ENCODE results near the gene SH2D3A. TPM values are rescaled to one million over a fixed set of nuclear protein-coding genes. Genes with fewer than 3 reads are reported as not detected.

The SH2D3A gene
- total and polyA plus RNA-seq, 2 of the 8 experiments (the other 6 are each of a cell fraction or from before 2014, with no cell fraction given): 14.5 to 22.1 TPM

DNA sequence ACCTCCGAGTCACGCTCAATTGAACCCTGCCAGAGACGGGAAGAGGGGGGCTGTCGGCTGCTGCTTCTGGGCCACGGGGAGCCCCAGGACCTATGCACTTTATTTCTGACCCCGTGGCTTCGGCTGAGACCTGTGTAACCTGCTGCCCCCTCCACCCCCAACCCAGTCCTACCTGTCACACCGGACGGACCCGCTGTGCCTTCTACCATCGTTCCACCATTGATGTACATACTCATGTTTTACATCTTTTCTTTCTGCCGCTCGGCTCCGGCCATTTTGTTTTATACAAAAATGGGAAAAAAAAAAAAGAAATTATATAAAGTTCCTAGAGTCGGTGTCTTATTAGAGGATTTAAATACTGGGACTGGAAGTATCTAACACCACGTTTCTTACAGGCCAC lies 16.0 kb downstream of the SH2D3A start:
- H3K18ac ChIP-seq (ENCODE audit: extremely low read depth, low read length): no peak overlapping the region
- H3K79me2 ChIP-seq (ENCODE audit: control insufficient read depth in 1 of 2, insufficient read depth in 2 of 2, low read length in 2 of 2): no peaks in the 10 kb centered on the region
- no peak overlapping the region for H4K5ac ChIP-seq (ENCODE audit: insufficient read length, low read depth, low read length)
- H3K56ac ChIP-seq (replicated peaks; ENCODE audit: insufficient read length, low read depth, low read length): no peak overlapping the region
- no peak overlapping the region for H2AK5ac ChIP-seq (ENCODE audit: low read depth, low read length)
- H4K91ac ChIP-seq (replicated peaks; ENCODE audit: insufficient read length, low read length): no peak overlapping the region
- H3K14ac ChIP-seq (ENCODE audit: insufficient read length): no peak overlapping the region
- H2BK120ac ChIP-seq (replicated peaks; ENCODE audit: low read depth, low read length): no peak overlapping the region
- WGBS, 2 experiments (ENCODE audit: extremely low coverage in 1 of 2, insufficient coverage in 1 of 2, insufficient read length in 1 of 2, insufficient replicate concordance in 2 of 2, low coverage in 1 of 2, low lambda C conversion rate in 2 of 2, missing lambda C conversion rate in 1 of 2): 96% methylated on average over 16 of the region's 16 CpGs; no CpG with 5 or more reads in 1 of the 2 experiments
- POLR2A ChIA-PET (ENCODE audit: partially characterized antibody): interaction anchor here (4.4 to 8.0 kb wide), 2 partner anchors 11 to 14 kb away, joined by 53 to 110 read pairs; partner anchors contain the start of genes GPR108, SH2D3A and TRIP10
- no peak for TF ChIP-seq HDAC2 (IDR thresholded peaks at IDR 0.05; ENCODE audit: borderline replicate concordance in 1 of 2, low read depth in 2 of 2, low read length in 2 of 2)
- TF ChIP-seq SIN3A (conservative IDR thresholded peaks at IDR 0.05 in 1 of 2, IDR thresholded peaks at IDR 0.05 in 1 of 2; ENCODE audit: low read depth in 1 of 2, low read length in 2 of 2): no peak
- TF ChIP-seq ASH2L (IDR thresholded peaks at IDR 0.05; ENCODE audit: low read length): no peak
- TF ChIP-seq, protein P1, sequence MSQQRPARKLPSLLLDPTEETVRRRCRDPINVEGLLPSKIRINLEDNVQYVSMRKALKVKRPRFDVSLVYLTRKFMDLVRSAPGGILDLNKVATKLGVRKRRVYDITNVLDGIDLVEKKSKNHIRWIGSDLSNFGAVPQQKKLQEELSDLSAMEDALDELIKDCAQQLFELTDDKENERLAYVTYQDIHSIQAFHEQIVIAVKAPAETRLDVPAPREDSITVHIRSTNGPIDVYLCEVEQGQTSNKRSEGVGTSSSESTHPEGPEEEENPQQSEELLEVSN (IDR thresholded peaks at IDR 0.05): no peak
- no peak for TF ChIP-seq SAP30 (IDR thresholded peaks at IDR 0.05; ENCODE audit: insufficient read depth, insufficient replicate concordance, low read length)
- no peak for TF ChIP-seq CHD2 (IDR thresholded peaks at IDR 0.05; ENCODE audit: low read length)
- no peak for TF ChIP-seq YY1 (IDR thresholded peaks at IDR 0.05; ENCODE audit: low read depth, low read length)
- no peak for TF ChIP-seq CHD1 (IDR thresholded peaks at IDR 0.05; ENCODE audit: low read depth, low read length)
- H3K9me3 ChIP-seq (ENCODE audit: insufficient read depth in 2 of 2, low read depth in 1 of 2, low read length in 1 of 2): no peaks in the 10 kb centered on the region
- H4K8ac ChIP-seq (ENCODE audit: extremely low read depth, insufficient read depth, low read length): no peak overlapping the region
- no peak overlapping the region for H2BK15ac ChIP-seq (ENCODE audit: low read length)
- H3K79me1 ChIP-seq (ENCODE audit: low read depth, low read length): no peaks in the 10 kb centered on the region
- no peak overlapping the region for H3K23ac ChIP-seq (ENCODE audit: insufficient read length)
- no peak overlapping the region for H3K4me2 ChIP-seq (ENCODE audit: insufficient read depth in 1 of 2, low read depth in 2 of 2, low read length in 2 of 2)
- no peak overlapping the region for H2BK12ac ChIP-seq (ENCODE audit: low read depth, low read length)
- DNase-seq (ENCODE audit: low read depth in 1 of 2, low spot score in 2 of 2): no peak
- H3K27me3 ChIP-seq (replicated peaks in 1 of 4; ENCODE audit: control insufficient read depth in 3 of 4, extremely low read depth in 1 of 4, insufficient read depth in 3 of 4, low read length in 3 of 4): no peaks in the 10 kb centered on the region
- CTCF ChIA-PET (ENCODE audit: partially characterized antibody): interaction anchor here (1.3 to 2.7 kb wide), 3 partner anchors 13 to 248 kb away, joined by 3 to 12 read pairs (median 9); partner anchors contain the start of gene GPR108
- no peak overlapping the region for H3K4ac ChIP-seq (replicated peaks; ENCODE audit: insufficient read length, low read depth, low read length)
- no peak overlapping the region for H3K9ac ChIP-seq (replicated peaks in 1 of 4; ENCODE audit: extremely low read depth in 1 of 4, low read depth in 3 of 4, low read length in 3 of 4)
- H3K27ac ChIP-seq (ENCODE audit: low read depth, low read length): no peak overlapping the region
- no peak for FAIRE-seq
- peaks cover 0 to 7% (median 5%) of the 10 kb centered on the region in 4 experiments; a peak in 6 of 7 replicates for H3K4me1 ChIP-seq (replicated peaks in 1 of 4; ENCODE audit: control insufficient read depth in 3 of 4, insufficient read depth in 4 of 4, low read length in 3 of 4)
- H2BK20ac ChIP-seq (ENCODE audit: low read length): no peak overlapping the region
- H2BK5ac ChIP-seq (ENCODE audit: low read depth, low read length): no peak overlapping the region
- peaks cover 2% of the 10 kb centered on the region; the same call in 1 of the 2 replicates for H3K23me2 ChIP-seq (ENCODE audit: low read depth, low read length)
- H3K4me3 ChIP-seq (ENCODE audit: extremely low read depth in 1 of 4, insufficient read depth in 2 of 4, low read depth in 3 of 4, low read length in 4 of 4): no peak overlapping the region
- no peak overlapping the region for H2AFZ ChIP-seq (ENCODE audit: low read length)
- peaks cover 0 to 3% of the 10 kb centered on the region in 2 experiments for H4K20me1 ChIP-seq (replicated peaks in 1 of 2; ENCODE audit: control insufficient read depth in 1 of 2, insufficient read depth in 2 of 2, low read length in 2 of 2)
- peaks cover 18 to 58% (median 35%) of the 10 kb centered on the region in 4 experiments for H3K36me3 ChIP-seq (ENCODE audit: control insufficient read depth in 2 of 4, insufficient read depth in 4 of 4, low read length in 3 of 4)

All from H1 (cell line).